ENCODE data around the gene PHKG2. TPM values are rescaled to one million over a fixed set of nuclear protein-coding genes. Genes with fewer than 3 reads are reported as not detected.

The PHKG2 gene
- total RNA-seq, 1 donor from 2014 or later: 53.5 TPM

- H3K4me3 Mint-ChIP-seq (ENCODE audit: low read depth): no peak overlapping the region
- TF ChIP-seq CTCF (IDR thresholded peaks at IDR 0.05; ENCODE audit: unreplicated experiment): no peak
- no peaks in the 10 kb centered on the region for H3K9me3 Mint-ChIP-seq (ENCODE audit: low read depth)
- H3K27me3 Mint-ChIP-seq: no peaks in the 10 kb centered on the region
- peaks cover 11% of the 10 kb centered on the region for H3K36me3 Mint-ChIP-seq (ENCODE audit: insufficient read depth)
- no peak for DNase-seq (ENCODE audit: low spot score, unreplicated experiment)
- peaks cover 13% of the 10 kb centered on the region for H3K4me1 Mint-ChIP-seq (ENCODE audit: low read depth)
- no peak overlapping the region for H3K27ac Mint-ChIP-seq
Observed at GRCh38 chr16:30782486-30783279, 34.5 kb downstream of the PHKG2 start.

- H3K27ac Mint-ChIP-seq: no peak overlapping the region
- H3K9me3 Mint-ChIP-seq (ENCODE audit: low read depth): no peaks in the 10 kb centered on the region
- TF ChIP-seq CTCF (IDR thresholded peaks at IDR 0.05; ENCODE audit: unreplicated experiment): no peak
- no peaks in the 10 kb centered on the region for H3K27me3 Mint-ChIP-seq
- H3K4me3 Mint-ChIP-seq (ENCODE audit: low read depth): no peak overlapping the region
- peaks cover 11% of the 10 kb centered on the region for H3K36me3 Mint-ChIP-seq (ENCODE audit: insufficient read depth)
- H3K4me1 Mint-ChIP-seq (ENCODE audit: low read depth): peaks cover 14% of the 10 kb centered on the region
- no peak for DNase-seq (ENCODE audit: low spot score, unreplicated experiment)
Observed at GRCh38 chr16:30783280-30784109, 35.3 kb downstream of the PHKG2 start.

GRCh38 chr16:30784215-30784614 is 36.0 kb downstream of the PHKG2 start:
- no peak overlapping the region for H3K27ac Mint-ChIP-seq
- no peak for DNase-seq (ENCODE audit: low spot score, unreplicated experiment)
- no peaks in the 10 kb centered on the region for H3K27me3 Mint-ChIP-seq
- peaks cover 11% of the 10 kb centered on the region for H3K36me3 Mint-ChIP-seq (ENCODE audit: insufficient read depth)
- no peak overlapping the region for H3K4me3 Mint-ChIP-seq (ENCODE audit: low read depth)
- TF ChIP-seq CTCF (IDR thresholded peaks at IDR 0.05; ENCODE audit: unreplicated experiment): no peak
- H3K9me3 Mint-ChIP-seq (ENCODE audit: low read depth): no peaks in the 10 kb centered on the region
- peaks cover 10% of the 10 kb centered on the region for H3K4me1 Mint-ChIP-seq (ENCODE audit: low read depth)

- peaks cover 10% of the 10 kb centered on the region for H3K4me1 Mint-ChIP-seq (ENCODE audit: low read depth)
- H3K36me3 Mint-ChIP-seq (ENCODE audit: insufficient read depth): peaks cover 11% of the 10 kb centered on the region
- no peaks in the 10 kb centered on the region for H3K27me3 Mint-ChIP-seq
- H3K4me3 Mint-ChIP-seq (ENCODE audit: low read depth): peak overlapping the region; percentile 81
- no peak for DNase-seq (ENCODE audit: low spot score, unreplicated experiment)
- TF ChIP-seq CTCF (IDR thresholded peaks at IDR 0.05; ENCODE audit: unreplicated experiment): no peak
- peak overlapping the region; percentile 88 for H3K27ac Mint-ChIP-seq
- H3K9me3 Mint-ChIP-seq (ENCODE audit: low read depth): no peaks in the 10 kb centered on the region
Observed at GRCh38 chr16:30785126-30786106, 37.2 kb downstream of the PHKG2 start.

Data from progenitor cell of endocrine pancreas (in vitro differentiated cells).